ENCODE data around the gene AFAP1L2.

- TF ChIP-seq CTCF (IDR thresholded peaks at IDR 0.05) (no peak), POLR2A (IDR thresholded peaks at IDR 0.05) (no peak)
Observed at GRCh38 chr10:114345701-114346100, 58.6 kb downstream of the AFAP1L2 start.

Data from right lobe of liver (tissue), 4 donors.